Natural killer cell (primary cell): ENCODE results near the gene TNNT3. TPM values are rescaled to one million over a fixed set of nuclear protein-coding genes. Genes with fewer than 3 reads are reported as not detected.

Experiments used
- ATAC-seq, 3 donors: fragments of 150-1000 bp in 2 of 3; fragments of 200-7000 bp in 1 of 3; cut with Tn5 transposase; 1 replicate in 1 of 3; 2 replicates in 2 of 3; pipeline ENCODE4 v1.10.0; 2021; ENCODE audit warnings: mild to moderate bottlenecking in 2 of 3, moderate library complexity in 2 of 3
- DNase-seq, 2 donors: peaks; one replicate each; pipeline versions ENCODE4 v3.0.0 to v3.0.0-alpha.2; 2013 to 2021; ENCODE audit warnings: mixed read lengths in 1 of 2
- H3K27ac ChIP-seq: one replicate; pipeline ENCODE4 v1.5.1; 2013; ENCODE audit warnings: mild to moderate bottlenecking, low read length
- H3K27me3 ChIP-seq: one replicate; pipeline ENCODE4 v1.6.1; 2013; ENCODE audit warnings: low read length; ENCODE audit not compliant: control insufficient read depth, insufficient read depth
- H3K36me3 ChIP-seq: one replicate; pipeline ENCODE4 v1.6.1; 2013; ENCODE audit warnings: low read length; ENCODE audit not compliant: control insufficient read depth, insufficient read depth
- H3K4me1 ChIP-seq: one replicate; pipeline ENCODE4 v1.6.1; 2013; ENCODE audit warnings: low read length; ENCODE audit not compliant: control insufficient read depth, insufficient read depth
- H3K4me3 ChIP-seq: one replicate; pipeline ENCODE4 v1.5.1; 2013; ENCODE audit warnings: low read length
- H3K9me3 ChIP-seq: one replicate; pipeline ENCODE4 v1.6.1; 2013; ENCODE audit warnings: low read length; ENCODE audit not compliant: control insufficient read depth, insufficient read depth
- H3K27ac Mint-ChIP-seq, 2 donors: one replicate each; pipeline ENCODE4 v1.8.0; 2022; ENCODE audit warnings: mild to moderate bottlenecking in 2 of 2, mixed read lengths in 2 of 2, moderate library complexity in 1 of 2
- H3K27me3 Mint-ChIP-seq, 2 donors: one replicate each; pipeline ENCODE4 v1.8.0; 2022; ENCODE audit warnings: low read depth in 2 of 2, mixed read lengths in 2 of 2
- H3K36me3 Mint-ChIP-seq: one replicate; pipeline ENCODE4 v1.8.0; 2022; ENCODE audit warnings: mixed read lengths
- H3K4me1 Mint-ChIP-seq, 2 donors: one replicate each; pipeline ENCODE4 v1.8.0; 2022; ENCODE audit warnings: mixed read lengths in 2 of 2
- H3K4me3 Mint-ChIP-seq: one replicate; pipeline ENCODE4 v1.8.0; 2022; ENCODE audit warnings: mild to moderate bottlenecking, moderate library complexity, mixed read lengths
- H3K9me3 Mint-ChIP-seq, 2 donors: one replicate each; pipeline ENCODE4 v1.8.0; 2022; ENCODE audit warnings: mixed read lengths in 2 of 2
- WGBS: methylation state at CpG from one replicate; pipeline ENCODE4 v1.1.7; 2013; ENCODE audit warnings: missing lambda C conversion rate; ENCODE audit not compliant: insufficient coverage; 5-methylcytosine and 5-hydroxymethylcytosine counted together
- intact Hi-C: fragments of 100-400 bp; cut with micrococcal nuclease; formaldehyde crosslinking; loops from one replicate; pipeline ENCODE4 v1.14.2; 2022
- total RNA-seq, 4 donors: library from RNA; stranded (reverse); fragments of 120-200 nt in 1 of 4; gene quantifications; one replicate each; pipeline versions ENCODE4 v1.2.3 to v1.2.4, GENCODE V29; 2013 to 2022
- TF ChIP-seq, protein P1 (sequence below): fragments of 200-600 bp; IDR thresholded peaks from one replicate; pipeline ENCODE4 v1.8.0; 2022; ENCODE audit warnings: antibody characterized with exemption

Gene TNNT3
- total RNA-seq, 3 donors from 2014 or later (not counting 1 experiment from before 2014, with no cell fraction given), result 15.8 to 27.9 (median 26.2) TPM

DNA sequence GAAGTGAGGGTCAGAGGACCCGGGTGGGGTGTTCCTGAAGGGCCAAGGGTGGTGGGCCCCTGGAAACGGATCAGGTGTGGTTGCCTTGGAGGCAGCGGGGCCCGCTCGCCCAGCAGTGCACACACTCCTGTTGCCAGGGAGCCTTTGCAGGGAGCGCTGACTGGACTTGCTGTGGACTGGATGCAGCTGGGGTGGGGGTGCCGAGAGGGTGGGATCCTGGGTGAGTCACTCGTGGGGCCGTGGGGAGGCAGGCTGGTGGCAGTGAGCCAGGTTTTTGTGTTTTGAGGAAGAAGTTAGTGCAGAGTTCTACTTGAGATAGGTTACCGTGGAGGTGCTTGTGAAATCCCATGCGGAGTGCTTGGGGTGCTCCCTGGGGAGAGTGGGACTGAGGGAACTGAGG is 28.9 kb downstream of the TNNT3 start:
- no peak for ATAC-seq
- TF ChIP-seq, protein P1, sequence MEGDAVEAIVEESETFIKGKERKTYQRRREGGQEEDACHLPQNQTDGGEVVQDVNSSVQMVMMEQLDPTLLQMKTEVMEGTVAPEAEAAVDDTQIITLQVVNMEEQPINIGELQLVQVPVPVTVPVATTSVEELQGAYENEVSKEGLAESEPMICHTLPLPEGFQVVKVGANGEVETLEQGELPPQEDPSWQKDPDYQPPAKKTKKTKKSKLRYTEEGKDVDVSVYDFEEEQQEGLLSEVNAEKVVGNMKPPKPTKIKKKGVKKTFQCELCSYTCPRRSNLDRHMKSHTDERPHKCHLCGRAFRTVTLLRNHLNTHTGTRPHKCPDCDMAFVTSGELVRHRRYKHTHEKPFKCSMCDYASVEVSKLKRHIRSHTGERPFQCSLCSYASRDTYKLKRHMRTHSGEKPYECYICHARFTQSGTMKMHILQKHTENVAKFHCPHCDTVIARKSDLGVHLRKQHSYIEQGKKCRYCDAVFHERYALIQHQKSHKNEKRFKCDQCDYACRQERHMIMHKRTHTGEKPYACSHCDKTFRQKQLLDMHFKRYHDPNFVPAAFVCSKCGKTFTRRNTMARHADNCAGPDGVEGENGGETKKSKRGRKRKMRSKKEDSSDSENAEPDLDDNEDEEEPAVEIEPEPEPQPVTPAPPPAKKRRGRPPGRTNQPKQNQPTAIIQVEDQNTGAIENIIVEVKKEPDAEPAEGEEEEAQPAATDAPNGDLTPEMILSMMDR, result no peak
- Mint-ChIP-seq H3K4me3 (no peak overlapping the region), H3K9me3 (no peaks in the 10 kb centered on the region), H3K27ac (no peak overlapping the region), H3K27me3 (no peaks in the 10 kb centered on the region), H3K4me1 (no peaks in the 10 kb centered on the region), H3K36me3 (no peaks in the 10 kb centered on the region)
- Histone ChIP-seq H3K27me3 (no peaks in the 10 kb centered on the region), H3K36me3 (no peaks in the 10 kb centered on the region), H3K27ac (no peak overlapping the region), H3K9me3 (no peaks in the 10 kb centered on the region), H3K4me3 (no peak overlapping the region), H3K4me1 (no peaks in the 10 kb centered on the region)
- DNase-seq, result no peak
- no CpG with 5 or more reads among the region's 11 CpGs for WGBS
- intact Hi-C loops, result no loop called here

DNA sequence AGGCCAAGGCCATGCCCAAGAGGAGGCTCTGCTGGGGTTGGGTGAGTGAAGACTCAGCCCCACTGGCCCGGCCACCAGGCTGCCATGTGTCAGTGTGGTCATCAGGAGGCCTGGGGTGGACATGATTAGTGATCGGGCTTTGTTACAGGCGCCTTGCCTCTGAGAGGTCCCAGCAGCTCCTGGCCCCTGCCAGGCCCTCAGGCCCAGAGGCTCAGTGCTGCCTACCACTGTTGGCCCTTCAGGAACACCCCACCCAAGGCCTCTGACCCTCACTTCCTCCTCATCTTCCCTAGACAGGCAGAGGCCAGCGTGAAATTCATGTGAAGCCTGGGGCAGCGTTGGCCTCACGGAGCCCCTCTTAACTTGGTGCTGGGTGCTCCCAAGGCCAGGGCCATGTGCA is 29.8 kb downstream of the TNNT3 start:
- intact Hi-C loops, result no loop called here
- Mint-ChIP-seq H3K4me3 (no peak overlapping the region), H3K4me1 (no peaks in the 10 kb centered on the region), H3K9me3 (no peaks in the 10 kb centered on the region), H3K27me3 (no peaks in the 10 kb centered on the region), H3K36me3 (no peaks in the 10 kb centered on the region), H3K27ac (no peak overlapping the region)
- Histone ChIP-seq H3K9me3 (no peaks in the 10 kb centered on the region), H3K27me3 (no peaks in the 10 kb centered on the region), H3K4me3 (no peak overlapping the region), H3K4me1 (no peaks in the 10 kb centered on the region), H3K27ac (no peak overlapping the region), H3K36me3 (no peaks in the 10 kb centered on the region)
- TF ChIP-seq, protein P1, result no peak
- ATAC-seq (no peak), DNase-seq (no peak)
- WGBS, result no CpG with 5 or more reads among the region's 6 CpGs

DNA sequence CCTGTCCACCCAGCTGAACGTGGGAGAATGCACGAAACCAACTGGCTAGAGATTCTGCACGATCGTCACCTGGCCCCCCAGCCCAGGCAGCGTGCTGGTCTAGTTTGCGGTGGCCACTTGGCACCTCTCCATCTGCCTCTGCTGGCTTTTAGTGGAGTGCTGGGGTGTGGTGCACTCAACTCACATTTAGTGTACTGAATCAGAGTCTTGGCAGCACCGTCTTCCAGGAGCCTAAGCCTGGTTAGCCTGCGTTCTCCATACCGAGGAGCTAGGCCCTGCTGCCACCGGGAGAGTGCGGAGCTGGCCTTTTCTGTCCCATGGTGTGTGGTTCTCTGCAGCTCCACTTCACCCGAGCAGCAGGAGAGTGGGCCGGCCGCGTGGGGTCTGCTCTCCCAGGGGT is 30.4 kb downstream of the TNNT3 start:
- H3K4me3 Mint-ChIP-seq, result no peak overlapping the region
- Histone ChIP-seq H3K27me3 (no peaks in the 10 kb centered on the region), H3K4me1 (no peaks in the 10 kb centered on the region), H3K36me3 (no peaks in the 10 kb centered on the region), H3K27ac (no peak overlapping the region), H3K4me3 (no peak overlapping the region), H3K9me3 (no peaks in the 10 kb centered on the region)
- intact Hi-C loops, result no loop called here
- TF ChIP-seq, protein P1, result no peak
- no peak for ATAC-seq
- H3K4me1 Mint-ChIP-seq, result no peaks in the 10 kb centered on the region
- H3K27ac Mint-ChIP-seq, result no peak overlapping the region
- H3K36me3 Mint-ChIP-seq, result no peaks in the 10 kb centered on the region
- no peaks in the 10 kb centered on the region for H3K27me3 Mint-ChIP-seq
- H3K9me3 Mint-ChIP-seq, result no peaks in the 10 kb centered on the region
- no CpG with 5 or more reads among the region's 15 CpGs for WGBS
- DNase-seq, result no peak

DNA sequence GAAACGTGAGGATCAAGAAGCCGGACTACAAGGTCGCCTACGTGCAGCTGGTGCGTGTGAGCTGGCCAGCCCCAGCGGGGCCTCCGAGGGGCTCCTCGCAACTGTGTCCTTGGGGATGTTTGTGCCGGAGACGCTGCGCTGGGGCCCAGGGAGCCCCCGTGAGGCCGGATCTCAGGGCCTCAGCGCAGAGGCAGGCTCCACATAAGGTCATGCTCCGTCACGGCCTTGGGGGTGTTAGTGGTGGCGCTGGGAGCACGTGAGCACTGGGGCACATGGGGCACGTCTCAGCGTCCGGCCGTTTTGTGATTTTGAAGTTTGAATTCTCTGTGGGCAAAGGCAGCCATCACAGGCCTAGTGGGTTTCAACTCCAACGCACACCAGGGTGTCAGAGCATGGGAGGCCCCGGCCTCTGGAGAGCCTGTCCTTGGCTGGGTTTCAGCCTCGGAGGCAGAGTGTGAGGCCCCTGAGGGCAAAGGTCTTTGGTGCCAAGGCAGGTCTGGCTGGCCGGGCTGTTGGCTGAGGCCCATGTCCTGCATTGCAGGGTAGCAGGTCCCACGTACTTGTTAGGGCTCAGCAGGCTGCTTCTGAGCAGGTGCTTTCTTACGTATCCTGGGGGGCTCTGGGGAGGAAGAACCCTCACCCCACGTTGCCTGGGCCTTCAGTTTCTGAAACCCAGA is 33.4 kb downstream of the TNNT3 start:
- no CpG with 5 or more reads among the region's 29 CpGs for WGBS
- intact Hi-C loops, result no loop called here
- Histone ChIP-seq H3K36me3 (no peaks in the 10 kb centered on the region), H3K9me3 (no peaks in the 10 kb centered on the region), H3K4me3 (no peak overlapping the region), H3K4me1 (no peaks in the 10 kb centered on the region), H3K27me3 (no peaks in the 10 kb centered on the region), H3K27ac (no peak overlapping the region)
- TF ChIP-seq, protein P1, result no peak
- DNase-seq (no peak), ATAC-seq (no peak)
- Mint-ChIP-seq H3K4me1 (no peaks in the 10 kb centered on the region), H3K27ac (no peak overlapping the region), H3K9me3 (no peaks in the 10 kb centered on the region), H3K36me3 (no peaks in the 10 kb centered on the region), H3K27me3 (no peaks in the 10 kb centered on the region), H3K4me3 (no peak overlapping the region)
